Right lobe of liver (tissue), 6 donors: ENCODE data around the gene STK17A. TPM values are rescaled to one million over a fixed set of nuclear protein-coding genes. Genes with fewer than 3 reads are reported as not detected.
A peak's percentile ranks its signal among the peaks of the same experiment; 100 is the strongest.

ENCODE experiments used
- ATAC-seq, 4 donors: fragments of 200-7000 bp; cut with Tn5 transposase; one replicate each; pipeline ENCODE4 v1.9.1; 2020; ENCODE audit warnings: mild to moderate bottlenecking in 4 of 4, moderate library complexity in 4 of 4
- DNase-seq, 3 donors: peaks; one replicate each; pipeline ENCODE4 v3.0.0-alpha.2; 2020
- H3K27ac ChIP-seq, 3 donors: fragments of 200-600 bp; one replicate each; pipeline ENCODE4 v1.8.0; 2022
- H3K27me3 ChIP-seq, 2 donors: fragments of 200-600 bp; one replicate each; pipeline ENCODE4 v1.8.0; 2022
- H3K36me3 ChIP-seq, 4 donors: fragments of 200-600 bp; sonication (generic) in 1 of 4; one replicate each; pipeline versions ENCODE4 v1.5.1 to v1.8.0; 2017 to 2022; ENCODE audit warnings: control low read depth in 1 of 4
- H3K4me1 ChIP-seq, 4 donors: fragments of 200-600 bp; sonication (generic) in 1 of 4; one replicate each; pipeline versions ENCODE4 v1.5.1 to v1.8.0; 2017 to 2022; ENCODE audit warnings: control low read depth in 1 of 4
- H3K4me3 ChIP-seq, 3 donors: fragments of 200-600 bp; one replicate each; pipeline ENCODE4 v1.8.0; 2022
- H3K9me3 ChIP-seq, 4 donors: fragments of 200-600 bp; sonication (generic) in 1 of 4; one replicate each; pipeline versions ENCODE4 v1.5.1 to v1.8.0; 2017 to 2022; ENCODE audit warnings: control low read depth in 1 of 4
- POLR2A ChIP-seq: fragments of 450-650 bp; IDR thresholded peaks from one replicate; pipeline ENCODE4 v1.6.1; 2017; ENCODE audit warnings: antibody characterized with exemption, mild to moderate bottlenecking
- WGBS: methylation state at CpG from one replicate; pipeline ENCODE4 v1.1.6; 2018; ENCODE audit warnings: low coverage, low lambda C conversion rate; ENCODE audit not compliant: insufficient coverage; ENCODE audit errors: missing lambda C conversion rate; 5-methylcytosine and 5-hydroxymethylcytosine counted together
- intact Hi-C, 2 donors: fragments of 100-400 bp; cut with DNase I; formaldehyde crosslinking; loops; one replicate each; pipeline versions ENCODE4 v1.11.2 to v1.14.1; 2022
- total RNA-seq, 6 experiments: library from RNA; depleted of rRNA in 2 of 6; stranded (reverse); fragments of >200 nt in 2 of 6; fragmentation: NEBNext Ultra II Directional in 3 of 6; extraction: Animal tissue kit (Norgen Biotek cat#: 25700) in 3 of 6; gene quantifications; one replicate each; pipeline versions ENCODE4 v1.1.0 to v1.2.4, GENCODE V29; 2016 to 2023
- TF ChIP-seq, protein P1 (sequence below), 4 donors: fragments of 200-600 bp in 3 of 4; fragments of 450-650 bp in 1 of 4; IDR thresholded peaks; one replicate each; pipeline versions ENCODE4 v1.5.1 to v1.8.0; 2016 to 2022; ENCODE audit warnings: antibody characterized with exemption in 4 of 4, mild to moderate bottlenecking in 2 of 4
- donor health status: DM: no; HTN: yes; CAD: no.
- donor health status: DM: no; HTN: no; CAD: no.
- donor health status: DM: no; HTN: no; CAD: no.
- donor health status: DM: no; HTN: yes; CAD: no.
- donor health status: DM: no; HTN: yes; CAD: no.

Gene STK17A
- total RNA-seq, 6 experiments from 2014 or later: 1.7 to 20.9 (median 7.9) TPM

DNA sequence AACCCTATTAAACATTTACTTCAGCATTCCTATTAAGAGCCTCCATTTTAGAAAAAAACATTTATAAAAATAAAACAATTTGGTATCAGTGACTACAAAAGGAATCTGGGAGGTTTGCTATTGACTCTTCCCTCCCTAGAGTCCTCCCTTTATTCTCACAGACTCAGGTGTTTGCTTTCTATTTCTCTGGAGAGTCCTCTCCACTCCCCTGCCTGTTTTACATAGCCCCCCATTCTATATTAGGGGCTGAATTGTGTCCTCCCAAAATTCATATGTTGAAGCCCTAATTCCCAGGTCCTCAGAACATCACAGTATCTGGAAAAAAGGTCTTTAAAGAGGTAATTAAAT is 76.6 kb downstream of the STK17A start:
- TF ChIP-seq, protein P1, sequence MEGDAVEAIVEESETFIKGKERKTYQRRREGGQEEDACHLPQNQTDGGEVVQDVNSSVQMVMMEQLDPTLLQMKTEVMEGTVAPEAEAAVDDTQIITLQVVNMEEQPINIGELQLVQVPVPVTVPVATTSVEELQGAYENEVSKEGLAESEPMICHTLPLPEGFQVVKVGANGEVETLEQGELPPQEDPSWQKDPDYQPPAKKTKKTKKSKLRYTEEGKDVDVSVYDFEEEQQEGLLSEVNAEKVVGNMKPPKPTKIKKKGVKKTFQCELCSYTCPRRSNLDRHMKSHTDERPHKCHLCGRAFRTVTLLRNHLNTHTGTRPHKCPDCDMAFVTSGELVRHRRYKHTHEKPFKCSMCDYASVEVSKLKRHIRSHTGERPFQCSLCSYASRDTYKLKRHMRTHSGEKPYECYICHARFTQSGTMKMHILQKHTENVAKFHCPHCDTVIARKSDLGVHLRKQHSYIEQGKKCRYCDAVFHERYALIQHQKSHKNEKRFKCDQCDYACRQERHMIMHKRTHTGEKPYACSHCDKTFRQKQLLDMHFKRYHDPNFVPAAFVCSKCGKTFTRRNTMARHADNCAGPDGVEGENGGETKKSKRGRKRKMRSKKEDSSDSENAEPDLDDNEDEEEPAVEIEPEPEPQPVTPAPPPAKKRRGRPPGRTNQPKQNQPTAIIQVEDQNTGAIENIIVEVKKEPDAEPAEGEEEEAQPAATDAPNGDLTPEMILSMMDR (IDR thresholded peaks at IDR 0.05): no peak
- no peak for TF ChIP-seq POLR2A
- H3K27ac ChIP-seq: peak overlapping the region; percentile 14 to 64 (median 53)
- H3K4me3 ChIP-seq: no peak overlapping the region
- H3K4me1 ChIP-seq: peaks cover 0 to 11% (median 3%) of the 10 kb centered on the region in 4 donors
- DNase-seq: no peak
- intact Hi-C loops: no loop called here
- H3K9me3 ChIP-seq: no peaks in the 10 kb centered on the region
- ATAC-seq: peak; percentile 31 to 65 (median 44)
- H3K27me3 ChIP-seq: no peaks in the 10 kb centered on the region
- no peaks in the 10 kb centered on the region for H3K36me3 ChIP-seq

DNA sequence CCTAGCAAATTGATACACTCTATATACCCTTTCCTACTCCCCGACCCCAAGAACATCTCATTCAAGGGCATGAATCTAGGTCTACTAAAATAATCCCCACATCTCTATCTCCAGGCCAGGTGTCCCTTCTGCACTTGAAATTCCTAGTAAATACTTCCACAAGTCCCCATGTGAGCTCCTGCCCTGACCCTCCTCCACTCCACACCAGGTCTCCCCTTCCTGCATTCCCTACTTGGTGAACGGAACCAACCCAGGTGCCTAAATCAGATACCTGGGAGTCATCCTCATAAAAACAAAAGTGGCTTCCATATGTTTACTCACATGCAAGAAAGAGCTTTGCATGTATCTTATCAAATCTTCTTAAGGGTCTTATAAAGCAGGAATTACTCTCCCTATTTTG is 77.2 kb downstream of the STK17A start:
- ATAC-seq (no peak), DNase-seq (no peak)
- H3K9me3 ChIP-seq: no peaks in the 10 kb centered on the region
- intact Hi-C loops: no loop called here
- WGBS: 94% methylated on average over 2 of the region's 2 CpGs
- no peaks in the 10 kb centered on the region for H3K36me3 ChIP-seq
- H3K4me1 ChIP-seq: peaks cover 0 to 11% (median 3%) of the 10 kb centered on the region in 4 donors
- no peak overlapping the region for H3K4me3 ChIP-seq
- no peaks in the 10 kb centered on the region for H3K27me3 ChIP-seq
- H3K27ac ChIP-seq: no peak overlapping the region
- TF ChIP-seq, protein P1 (IDR thresholded peaks at IDR 0.05): no peak
- no peak for TF ChIP-seq POLR2A

DNA sequence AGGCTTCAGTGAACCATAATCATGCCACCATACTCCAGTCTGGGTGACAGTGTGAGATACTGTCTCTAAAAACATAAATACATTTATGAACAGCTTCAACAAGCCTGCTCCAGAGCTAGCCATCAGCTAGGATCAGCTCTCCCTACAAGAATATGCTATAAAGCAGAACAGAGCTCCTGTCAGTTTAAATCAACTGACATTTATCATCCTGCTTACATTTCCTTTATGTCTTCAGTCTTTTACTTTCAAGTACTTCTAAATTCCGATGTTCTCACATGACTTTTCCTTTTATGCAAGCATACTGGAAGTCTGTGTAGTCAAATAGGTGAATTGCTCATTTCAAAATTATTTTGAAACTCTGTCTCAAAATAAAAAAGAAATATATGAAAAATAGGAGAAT is 81.8 kb downstream of the STK17A start:
- H3K27me3 ChIP-seq: no peaks in the 10 kb centered on the region
- no peaks in the 10 kb centered on the region for H3K36me3 ChIP-seq
- no peak overlapping the region for H3K4me3 ChIP-seq
- no peak for DNase-seq
- 30% methylated on average over 1 of the region's 1 CpG for WGBS
- TF ChIP-seq, protein P1 (IDR thresholded peaks at IDR 0.05): no peak
- no peak for TF ChIP-seq POLR2A
- no peak for ATAC-seq
- H3K27ac ChIP-seq: no peak overlapping the region
- H3K4me1 ChIP-seq: peaks cover 0 to 10% (median 0%) of the 10 kb centered on the region in 4 donors
- intact Hi-C loops: no loop called here
- no peaks in the 10 kb centered on the region for H3K9me3 ChIP-seq

DNA sequence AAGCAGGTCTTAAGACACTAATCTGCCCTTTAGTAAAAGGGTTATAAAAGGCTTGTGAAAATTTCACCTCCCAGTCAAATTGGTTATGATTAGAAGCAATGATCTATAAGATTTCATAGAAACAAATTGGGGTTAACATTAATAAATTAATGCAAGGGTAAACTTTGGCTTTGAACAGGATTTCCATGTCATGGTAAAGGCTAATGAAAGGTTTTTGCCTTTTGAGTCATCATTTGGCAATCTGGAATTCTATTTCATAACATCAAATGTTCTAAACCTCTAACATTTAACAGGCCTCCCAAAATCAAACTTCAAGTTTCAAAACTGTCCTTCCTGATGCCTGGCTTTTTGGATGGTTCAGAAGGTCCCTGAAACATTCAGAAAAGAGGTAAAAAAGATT is 84.0 kb downstream of the STK17A start:
- Histone ChIP-seq H3K27ac (no peak overlapping the region), H3K27me3 (no peaks in the 10 kb centered on the region), H3K4me1 (peaks cover 0 to 18% (median 0%) of the 10 kb centered on the region in 4 donors), H3K9me3 (no peaks in the 10 kb centered on the region), H3K4me3 (no peak overlapping the region), H3K36me3 (no peaks in the 10 kb centered on the region)
- intact Hi-C loops: no loop called here
- no peak for TF ChIP-seq POLR2A
- TF ChIP-seq, protein P1 (IDR thresholded peaks at IDR 0.05): no peak
- ATAC-seq (peak in 2 of 4 donors; percentile 36 to 63), DNase-seq (no peak)

DNA sequence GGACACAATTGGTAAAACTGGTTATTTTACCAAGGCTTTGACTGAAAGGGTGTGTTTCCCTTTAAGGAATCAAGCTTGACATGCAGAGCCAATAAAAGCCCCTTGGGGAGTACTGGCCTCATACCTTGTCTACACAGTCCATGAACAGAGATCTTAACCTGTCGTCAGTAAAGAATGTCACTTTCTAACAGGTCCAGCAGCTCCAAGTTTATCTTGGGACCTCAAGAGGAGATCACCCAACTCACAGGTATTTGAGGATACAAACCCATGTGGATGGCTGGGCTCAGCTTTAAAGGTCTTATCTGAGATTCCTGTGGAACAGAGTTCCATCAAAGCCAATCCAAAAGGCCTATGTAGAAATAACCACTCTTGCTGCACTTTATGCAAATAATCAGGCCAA is 85.1 kb downstream of the STK17A start:
- H3K36me3 ChIP-seq: no peaks in the 10 kb centered on the region
- no peak overlapping the region for H3K27ac ChIP-seq
- H3K27me3 ChIP-seq: no peaks in the 10 kb centered on the region
- TF ChIP-seq, protein P1 (IDR thresholded peaks at IDR 0.05): no peak
- TF ChIP-seq POLR2A: no peak
- peaks cover 0 to 18% (median 0%) of the 10 kb centered on the region in 4 donors for H3K4me1 ChIP-seq
- ATAC-seq: no peak
- DNase-seq: no peak
- no peaks in the 10 kb centered on the region for H3K9me3 ChIP-seq
- intact Hi-C loops: no loop called here
- WGBS: 100% methylated on average over 1 of the region's 1 CpG
- no peak overlapping the region for H3K4me3 ChIP-seq
